Stimulated activated CD4-positive, alpha-beta T cell treated with anti-CD3 and anti-CD28 coated beads, Interleukin-12 subunit alpha, Interleukin-12 subunit beta, amount 100 ng/mL, for 48 hours (primary cell): Measurements from ENCODE around the gene PPP2R3B.

ENCODE experiments used
- DNase-seq, 3 donors: peaks; one replicate each; pipeline ENCODE4 v3.0.0-alpha.2; 2020; ENCODE audit warnings: low read depth in 2 of 3, low spot score in 1 of 3

PPP2R3B gene

DNA sequence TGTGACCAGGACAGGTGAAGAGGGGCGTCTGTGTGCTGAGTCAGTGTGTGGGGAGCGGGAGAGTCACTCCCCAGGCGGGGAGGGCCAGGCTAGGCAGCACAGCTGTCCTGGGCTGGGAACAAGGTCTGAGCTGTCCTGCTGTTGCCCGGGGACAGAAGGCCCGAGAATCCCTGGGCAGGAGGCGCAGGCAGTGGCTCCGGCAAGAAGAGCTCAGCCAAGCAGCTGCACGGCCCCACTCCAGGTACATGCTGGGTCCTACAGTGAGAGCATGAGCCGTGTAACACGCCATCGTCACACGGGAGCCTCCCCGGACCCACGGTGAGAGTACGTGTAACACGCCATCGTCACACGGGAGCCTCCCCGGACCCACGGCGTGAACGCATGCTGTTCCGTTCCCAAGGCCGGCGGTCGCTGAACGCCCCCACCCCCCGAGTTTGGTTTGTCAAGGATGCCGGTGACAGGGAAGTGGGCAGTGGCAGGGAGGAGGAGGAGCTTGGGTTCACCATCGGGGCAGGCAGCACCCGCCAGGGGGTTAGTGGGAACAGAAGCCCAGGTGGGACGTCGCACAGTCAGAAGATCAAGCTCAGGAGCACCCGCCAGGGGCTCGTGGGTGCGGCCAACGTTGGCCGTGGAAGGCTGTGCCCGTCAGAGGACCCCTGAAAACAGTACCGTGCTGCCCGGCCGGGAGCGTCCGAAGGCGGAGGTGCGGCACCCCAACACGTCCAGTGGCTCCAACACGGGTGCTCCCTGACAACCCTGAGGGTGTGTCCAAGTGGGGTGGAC is 15.6 kb downstream of the PPP2R3B start:
- DNase-seq, result no peak

GRCh38 chrX:370244-370962 is 16.3 kb downstream of the PPP2R3B start:
- no peak for DNase-seq

DNA sequence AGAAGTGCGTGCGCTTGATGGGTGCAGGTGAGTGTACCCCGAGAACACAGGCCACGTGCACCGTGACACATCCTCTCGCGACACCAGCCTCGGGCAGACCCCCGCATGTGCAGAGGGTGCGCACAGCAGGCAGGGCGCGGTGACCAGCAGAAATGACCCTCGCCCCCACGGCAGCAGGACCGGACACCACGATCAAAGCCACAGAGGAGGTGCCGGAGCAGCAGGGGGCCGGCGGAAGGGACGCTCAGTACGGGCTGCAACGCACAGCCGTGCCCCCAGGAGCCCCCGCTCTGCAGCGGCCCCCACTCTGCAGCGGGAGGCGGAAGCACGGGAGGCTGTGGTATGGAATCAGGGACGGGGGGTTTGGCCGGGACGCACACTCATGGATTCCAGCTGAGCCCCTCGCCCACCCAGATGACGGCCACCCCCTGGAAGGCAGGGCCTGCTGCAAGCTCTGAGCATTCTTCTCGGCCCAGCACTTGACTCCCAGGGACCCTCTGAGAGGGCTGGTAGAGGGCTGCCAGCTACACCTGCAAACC is 17.1 kb downstream of the PPP2R3B start:
- DNase-seq, result no peak

DNA sequence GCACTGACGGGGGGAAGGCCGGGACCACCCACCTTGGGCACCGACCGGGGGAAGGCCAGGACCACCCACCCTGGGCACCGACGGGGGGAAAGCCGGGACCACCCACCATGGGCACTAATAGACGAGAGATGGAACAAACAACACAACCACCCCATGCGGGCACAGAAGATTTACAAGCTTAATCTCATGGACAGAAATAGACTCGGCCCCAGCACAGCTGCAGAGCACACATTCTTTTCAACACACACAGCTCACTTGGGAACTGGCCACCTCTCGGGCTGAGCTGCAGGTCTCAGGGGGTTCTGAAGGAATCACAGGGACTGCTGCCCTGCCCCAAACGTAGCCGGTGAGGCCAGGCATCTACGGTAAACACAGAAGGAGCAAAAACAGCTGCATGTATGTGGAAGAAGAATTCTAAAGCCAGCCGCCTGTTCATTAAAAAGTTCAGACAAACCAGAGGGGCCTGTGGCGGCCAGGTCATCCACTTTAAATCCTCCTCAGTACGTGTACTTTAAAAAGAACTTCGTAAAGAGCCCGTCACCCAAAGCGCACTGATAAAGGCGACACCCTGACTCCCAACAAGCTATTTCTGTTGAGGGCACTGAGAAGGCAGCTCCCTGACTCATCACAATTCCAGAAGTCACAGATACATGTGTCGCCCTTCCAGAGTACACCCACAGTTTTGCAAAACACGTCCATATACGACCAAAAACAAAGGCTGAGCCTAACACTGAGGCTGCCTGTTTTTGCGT is 17.7 kb downstream of the PPP2R3B start:
- no peak for DNase-seq

GRCh38 chrX:367866-368265 is 18.8 kb downstream of the PPP2R3B start:
- no peak for DNase-seq

DNA sequence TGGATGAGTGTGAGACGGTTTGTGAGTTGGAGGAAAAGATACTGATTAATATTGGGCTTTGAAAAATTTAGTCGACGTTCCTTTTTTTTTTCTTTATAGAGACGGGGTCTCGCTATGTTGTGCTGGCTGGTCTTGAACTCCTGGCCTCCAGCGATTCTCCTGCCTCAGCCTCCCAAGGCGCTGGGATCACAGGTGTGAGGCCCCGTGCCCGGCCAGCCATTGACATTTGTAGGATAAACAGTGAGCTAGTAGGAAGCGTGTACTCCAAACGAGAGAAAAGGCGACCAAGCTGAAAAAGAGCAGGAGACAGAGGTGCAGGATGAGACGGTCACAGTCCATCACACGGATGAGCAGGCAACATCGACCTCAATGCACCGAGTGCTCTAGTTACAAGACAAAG is 19.4 kb downstream of the PPP2R3B start:
- no peak for DNase-seq

DNA sequence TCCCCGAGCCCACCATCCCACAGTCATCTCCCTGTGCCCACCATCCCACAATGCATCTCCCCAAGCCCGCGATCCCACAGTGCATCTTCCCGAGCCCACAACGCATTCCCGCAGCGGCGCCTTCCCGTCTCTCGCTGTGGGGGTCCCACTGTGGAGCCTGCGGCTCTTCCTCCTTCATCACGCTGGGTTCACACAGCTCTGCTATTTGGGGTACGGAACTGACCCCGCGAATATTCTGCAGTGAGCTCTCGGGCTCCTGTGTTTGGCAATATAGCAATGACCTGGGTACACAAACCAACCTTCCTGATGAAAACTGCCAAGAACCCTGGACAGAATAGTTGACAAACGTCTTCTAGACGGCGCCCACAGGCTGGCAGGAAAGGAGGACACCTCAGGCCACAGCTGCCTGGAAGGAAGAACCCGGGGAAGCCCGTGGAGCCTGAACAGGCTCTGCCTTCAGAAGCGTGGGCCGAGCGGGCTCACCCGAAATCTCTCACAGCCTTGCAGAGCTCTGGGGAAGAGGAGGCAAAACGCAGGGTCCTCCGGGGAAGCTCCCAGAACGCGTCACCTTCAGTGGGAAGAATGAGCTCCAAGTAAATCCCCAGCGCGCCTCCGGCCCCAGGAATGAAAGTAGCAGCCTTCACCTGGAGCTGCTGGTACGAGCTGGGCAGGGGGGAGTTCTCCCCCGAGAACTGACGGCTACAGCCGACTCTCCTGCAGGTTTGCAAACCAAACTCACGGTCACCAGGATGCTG is 22.9 kb downstream of the PPP2R3B start:
- no peak for DNase-seq

- DNase-seq, result no peak
Observed at GRCh38 chrX:362937-363620, 23.6 kb downstream of the PPP2R3B start.

- DNase-seq, result no peak
Observed at GRCh38 chrX:362351-362750, 24.4 kb downstream of the PPP2R3B start.

GRCh38 chrX:361231-362145 is 25.2 kb downstream of the PPP2R3B start:
- DNase-seq, result no peak

DNA sequence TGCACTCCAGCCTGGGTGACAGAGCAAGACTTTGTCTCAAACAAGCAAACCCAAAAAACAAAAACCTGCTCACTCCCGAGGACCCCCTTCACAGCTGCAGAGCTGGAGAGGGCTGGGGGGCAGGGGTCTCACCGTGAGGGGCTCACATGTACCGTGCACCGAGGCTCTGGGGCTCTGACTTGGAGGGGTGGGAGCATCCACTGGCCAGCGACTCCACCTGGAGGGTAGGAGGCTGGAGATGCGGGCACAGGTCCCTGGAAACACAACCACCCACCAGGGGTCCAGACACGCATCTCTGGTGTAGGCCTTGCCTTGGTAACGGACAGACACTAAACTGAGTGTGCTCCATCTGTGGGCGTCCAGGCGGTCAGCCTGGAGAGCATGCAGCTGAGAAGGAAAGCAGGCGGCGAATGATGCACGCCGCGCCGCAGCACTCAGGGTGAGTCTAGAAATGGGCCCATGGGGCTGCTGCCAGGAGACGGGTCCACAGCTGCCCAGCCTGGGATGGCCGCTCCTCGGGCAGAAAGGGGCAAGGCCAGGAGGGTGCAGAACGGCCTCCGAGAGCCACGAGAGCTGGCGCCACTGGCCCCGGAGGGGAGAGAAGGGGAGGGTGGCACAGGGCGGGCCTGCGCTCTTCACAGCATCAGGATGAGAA is 26.1 kb downstream of the PPP2R3B start:
- DNase-seq, result no peak

GRCh38 chrX:358651-359143 is 28.0 kb downstream of the PPP2R3B start:
- DNase-seq, result no peak

DNA sequence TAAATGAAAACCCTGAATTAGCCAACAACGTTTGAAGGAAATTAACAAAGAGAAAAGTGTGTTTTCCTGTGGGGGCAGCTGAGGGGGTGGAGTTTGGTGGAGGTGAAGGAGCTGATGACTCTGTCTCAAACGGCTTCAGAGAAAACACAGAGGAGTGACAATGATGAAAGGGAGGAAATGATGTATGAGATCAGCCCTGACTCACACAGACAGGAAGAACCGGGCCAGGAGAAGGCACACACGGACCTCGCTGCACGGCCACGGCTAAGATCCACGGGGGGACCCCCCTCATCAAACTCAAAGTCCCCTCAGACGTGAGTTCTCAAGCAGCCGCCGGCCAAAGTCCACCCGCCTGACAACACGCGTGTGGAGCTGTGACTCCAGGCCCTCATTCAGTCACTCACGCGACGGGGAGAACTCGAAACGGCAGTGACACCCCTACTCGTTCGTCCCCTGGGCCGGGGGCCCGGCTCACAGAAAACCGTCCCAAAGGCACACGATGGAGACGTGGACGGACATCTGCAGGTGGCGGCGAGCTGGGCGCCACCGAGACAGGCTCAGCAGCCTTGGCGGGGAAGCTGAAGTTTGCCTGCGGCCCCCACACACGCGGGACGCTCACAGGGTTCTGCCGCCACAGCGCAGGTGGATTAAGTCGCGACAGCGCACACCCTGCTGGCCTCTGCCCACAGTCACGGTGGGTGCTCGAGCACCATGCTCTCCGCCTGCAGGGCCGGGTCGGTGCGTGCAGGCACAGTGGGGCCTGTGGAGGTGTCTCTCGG is 28.8 kb downstream of the PPP2R3B start:
- peak in 1 of 3 donors; percentile 26 for DNase-seq

GRCh38 chrX:357035-357692 is 29.5 kb downstream of the PPP2R3B start:
- no peak for DNase-seq

DNA sequence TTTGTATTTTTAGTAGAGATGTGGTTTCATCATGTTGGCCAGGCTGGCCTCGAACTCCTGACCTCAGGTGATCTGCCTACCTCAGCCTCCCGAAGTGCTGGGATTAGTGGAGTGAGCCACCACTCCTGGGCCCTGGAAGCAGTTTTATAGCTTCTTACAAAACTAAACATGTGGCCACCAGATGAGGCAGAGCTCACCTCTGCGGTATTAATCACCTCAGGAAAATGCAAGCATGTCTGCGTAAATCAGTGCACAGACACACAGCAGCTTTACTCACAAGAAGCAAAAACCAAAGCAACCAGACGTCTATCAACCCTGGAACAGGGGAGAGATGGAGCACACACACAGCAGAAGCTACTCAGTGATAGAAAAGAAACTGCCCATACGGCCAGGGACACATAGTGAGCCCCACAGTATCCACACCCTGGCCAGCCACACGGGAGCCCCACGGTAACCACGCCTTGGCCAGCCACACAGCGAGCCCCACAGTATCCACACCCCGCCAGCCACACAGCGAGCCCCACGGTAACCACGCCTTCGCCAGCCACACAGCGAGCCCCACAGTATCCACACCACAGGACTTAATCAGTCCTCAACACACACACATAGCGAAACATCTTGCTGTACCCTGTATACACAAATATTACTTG is 30.2 kb downstream of the PPP2R3B start:
- no peak for DNase-seq

GRCh38 chrX:355329-356050 is 31.2 kb downstream of the PPP2R3B start:
- DNase-seq, result no peak
